GM12878 (cell line): ENCODE measurements around the gene FDPS. TPM values are rescaled to one million over a fixed set of nuclear protein-coding genes. Genes with fewer than 3 reads are reported as not detected.

Source experiments
- ATAC-seq: fragments of 200-7000 bp; cut with Tn5 transposase; 3 replicates; pipeline ENCODE4 v1.9.1; 2020; ENCODE audit warnings: mild to moderate bottlenecking, moderate library complexity
- BruUV-seq: library from RNA; stranded (reverse); fragments of 400-500 nt; replicated peaks from 2 replicates; lab custom pipeline; 2021; lab: Mats Ljungman, UMichigan
- CTCF ChIA-PET: fragments of 300-600 bp; sonication (Branson Sonifier 250); formaldehyde crosslinking; extraction: SDS; loops from one replicate; lab custom pipeline; 2021; ENCODE audit warnings: inconsistent platforms; lab: Yijun Ruan, JAX
- POLR2A ChIA-PET: fragments of 350-600 bp; formaldehyde crosslinking; extraction: SDS; loops from one replicate; lab custom pipeline; 2021; ENCODE audit warnings: inconsistent platforms; lab: Charles Lee
- RAD21 ChIA-PET: fragments of 300-600 bp; sonication (Branson Sonifier 250); formaldehyde crosslinking; loops from one replicate; lab custom pipeline; 2023; ENCODE audit warnings: antibody characterized with exemption; ENCODE audit not compliant: unreplicated experiment; lab: Charles Lee
- SMC1A ChIA-PET: fragments of 300-600 bp; sonication (Branson Sonifier 250); formaldehyde crosslinking; loops from one replicate; lab custom pipeline; 2023; ENCODE audit not compliant: unreplicated experiment, uncharacterized antibody; lab: Charles Lee
- DNase-seq: peaks from one replicate; pipeline ENCODE4 v3.0.0-alpha.2; 2011; ENCODE audit warnings: low read depth, low spot score
- FAIRE-seq: peaks from 3 replicates; lab custom pipeline; 2011; peaks lifted over from hg19 to GRCh38; lab: Jason Lieb, UNC
- H2AFZ ChIP-seq: 2 replicates; pipeline ENCODE4 v1.6.0; 2011; ENCODE audit warnings: low read depth, low read length, control low read depth; ENCODE audit not compliant: control insufficient read depth
- H3K27ac ChIP-seq: 2 replicates; pipeline ENCODE4 v1.5.1; 2011; ENCODE audit warnings: control low read depth; ENCODE audit not compliant: control insufficient read depth, insufficient read depth
- H3K27me3 ChIP-seq, 2 experiments: replicated peaks in 1 of 2; 2 replicates each; pipeline versions ENCODE4 v1.6.0 to v1.6.1; 2011; ENCODE audit warnings: low read length in 1 of 2; ENCODE audit not compliant: control insufficient read depth in 2 of 2, insufficient read depth in 2 of 2
- H3K36me3 ChIP-seq, 2 experiments: 2 replicates each; pipeline ENCODE4 v1.5.1; 2011; ENCODE audit warnings: low read length in 1 of 2; ENCODE audit not compliant: control insufficient read depth in 2 of 2, insufficient read depth in 2 of 2
- H3K4me1 ChIP-seq: 2 replicates; pipeline ENCODE4 v1.6.1; 2011; ENCODE audit warnings: mild to moderate bottlenecking, low read length, moderate library complexity, mixed read lengths; ENCODE audit not compliant: control insufficient read depth, insufficient read depth
- H3K4me2 ChIP-seq: 2 replicates; pipeline ENCODE4 v1.6.0; 2011; ENCODE audit warnings: control low read depth; ENCODE audit not compliant: control insufficient read depth, insufficient read depth
- H3K4me3 ChIP-seq: fragments of 200-600 bp; sonication (generic); 2 replicates; pipeline ENCODE4 v1.5.1; 2016
- H3K79me2 ChIP-seq: 2 replicates; pipeline ENCODE4 v1.6.0; 2011; ENCODE audit warnings: low read length; ENCODE audit not compliant: control insufficient read depth, insufficient read depth
- H3K9ac ChIP-seq: 2 replicates; pipeline ENCODE4 v1.8.0; 2011; ENCODE audit warnings: low read length, control low read depth, mixed read lengths; ENCODE audit not compliant: control insufficient read depth, insufficient read depth
- H3K9me3 ChIP-seq: replicated peaks from 3 replicates; pipeline ENCODE4 v1.5.1; 2011; ENCODE audit warnings: mild to moderate bottlenecking, low read length; ENCODE audit not compliant: control insufficient read depth, insufficient read depth
- H4K20me1 ChIP-seq: 2 replicates; pipeline ENCODE4 v1.6.0; 2011; ENCODE audit not compliant: control insufficient read depth, insufficient read depth
- BMI1 ChIP-seq: fragments of 450-650 bp; IDR thresholded peaks from 2 replicates; pipeline ENCODE4 v1.6.1; 2016; ENCODE audit warnings: mild to moderate bottlenecking, moderate library complexity, borderline replicate concordance
- BRCA1 ChIP-seq: IDR thresholded peaks from 2 replicates; pipeline ENCODE4 v1.6.1; 2011; ENCODE audit warnings: low read depth, low read length, improper control_type of control experiment
- ESRRA ChIP-seq: IDR thresholded peaks from 2 replicates; pipeline ENCODE4 v1.6.1; 2012; ENCODE audit warnings: mild to moderate bottlenecking, low read length, improper control_type of control experiment
- WGBS: methylation state at CpG from one replicate; pipeline ENCODE4 v1.1.6; 2016; ENCODE audit warnings: low lambda C conversion rate; ENCODE audit not compliant: insufficient replicate concordance, insufficient coverage; ENCODE audit errors: missing lambda C conversion rate; 5-methylcytosine and 5-hydroxymethylcytosine counted together
- in situ Hi-C: fragments of 300-500 bp; cut with MboI; formaldehyde crosslinking; loops from 9 replicates; pipeline ENCODE4 v1.14.3; 2018; ENCODE audit warnings: mixed read lengths
- intact Hi-C: fragments of 100-400 bp; cut with micrococcal nuclease; formaldehyde crosslinking; loops from one replicate; pipeline ENCODE4 v1.14.2; 2022; ENCODE audit not compliant: unreplicated experiment
- polyA plus RNA-seq, 11 experiments: library from polyadenylated mRNA; depleted of rRNA in 4 of 11; unstranded in 6 of 11; stranded (reverse) in 5 of 11; fragments of >200 nt; fragmentation: Nextera tagmentation in 4 of 11; fragmentation: Illumina TruSeq in 1 of 11; extraction: Ambion mirVana in 4 of 11; extraction: Trizol in 1 of 11; gene quantifications; 1 replicate in 1 of 11; 2 replicates in 10 of 11; pipeline versions ENCODE4 v1.2.1 to v1.2.3, GENCODE V29; 2011 to 2016; ENCODE audit warnings: inconsistent platforms in 2 of 11, missing spikeins in 2 of 11, low read depth in 1 of 11
- total RNA-seq, 4 experiments: library from RNA; depleted of rRNA in 3 of 4; stranded (reverse); fragments of >200 nt in 3 of 4; fragmentation: Illumina TruSeq in 1 of 4; extraction: Trizol in 1 of 4; gene quantifications; 2 replicates each; pipeline versions ENCODE4 v1.2.1 to v1.2.3, GENCODE V29; 2013 to 2021
- TF ChIP-seq, protein P1 (sequence below): fragments of 450-650 bp; formaldehyde crosslinking; IDR thresholded peaks from 2 replicates; pipeline ENCODE4 v1.4.0; 2020; ENCODE audit warnings: mild to moderate bottlenecking, moderate library complexity
- TF ChIP-seq, protein P2 (sequence below): fragments of 450-650 bp; IDR thresholded peaks from 2 replicates; pipeline ENCODE4 v1.6.1; 2017; ENCODE audit warnings: antibody characterized with exemption, mild to moderate bottlenecking, moderate library complexity

The FDPS gene
- total and polyA plus RNA-seq, 10 of the 15 experiments (the other 5 are each of a cell fraction or from before 2014, with no cell fraction given), result 405 to 1,156 (median 487) TPM

DNA sequence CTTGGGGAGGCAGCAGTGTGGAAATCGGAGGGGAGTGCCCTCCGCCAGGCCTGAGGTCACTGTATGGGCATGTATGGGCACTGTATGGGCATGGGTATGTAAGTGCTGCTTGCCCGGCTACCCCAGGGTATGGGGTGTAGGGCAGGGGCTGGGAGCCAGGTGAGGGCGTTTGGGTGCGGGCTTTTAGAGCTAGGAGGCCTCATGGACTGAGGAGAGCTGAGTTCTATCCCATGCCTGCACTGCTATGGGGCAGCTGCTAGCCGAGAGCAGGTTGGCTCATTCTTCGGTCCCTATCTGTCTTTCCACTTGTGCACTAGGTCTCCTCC lies 12.8 kb upstream of the FDPS start:
- intact Hi-C loops, result no loop called here
- ATAC-seq (no peak), DNase-seq (no peak)
- no peaks in the 10 kb centered on the region for H3K36me3 ChIP-seq
- BruUV-seq, result no TSS peak
- no peaks in the 10 kb centered on the region for H4K20me1 ChIP-seq
- H3K27ac ChIP-seq, result no peak overlapping the region
- no peak overlapping the region for H3K4me3 ChIP-seq
- H3K27me3 ChIP-seq, result no peaks in the 10 kb centered on the region; a peak in 1 of 4 replicates
- no peak for TF ChIP-seq BMI1
- TF ChIP-seq, protein P1, sequence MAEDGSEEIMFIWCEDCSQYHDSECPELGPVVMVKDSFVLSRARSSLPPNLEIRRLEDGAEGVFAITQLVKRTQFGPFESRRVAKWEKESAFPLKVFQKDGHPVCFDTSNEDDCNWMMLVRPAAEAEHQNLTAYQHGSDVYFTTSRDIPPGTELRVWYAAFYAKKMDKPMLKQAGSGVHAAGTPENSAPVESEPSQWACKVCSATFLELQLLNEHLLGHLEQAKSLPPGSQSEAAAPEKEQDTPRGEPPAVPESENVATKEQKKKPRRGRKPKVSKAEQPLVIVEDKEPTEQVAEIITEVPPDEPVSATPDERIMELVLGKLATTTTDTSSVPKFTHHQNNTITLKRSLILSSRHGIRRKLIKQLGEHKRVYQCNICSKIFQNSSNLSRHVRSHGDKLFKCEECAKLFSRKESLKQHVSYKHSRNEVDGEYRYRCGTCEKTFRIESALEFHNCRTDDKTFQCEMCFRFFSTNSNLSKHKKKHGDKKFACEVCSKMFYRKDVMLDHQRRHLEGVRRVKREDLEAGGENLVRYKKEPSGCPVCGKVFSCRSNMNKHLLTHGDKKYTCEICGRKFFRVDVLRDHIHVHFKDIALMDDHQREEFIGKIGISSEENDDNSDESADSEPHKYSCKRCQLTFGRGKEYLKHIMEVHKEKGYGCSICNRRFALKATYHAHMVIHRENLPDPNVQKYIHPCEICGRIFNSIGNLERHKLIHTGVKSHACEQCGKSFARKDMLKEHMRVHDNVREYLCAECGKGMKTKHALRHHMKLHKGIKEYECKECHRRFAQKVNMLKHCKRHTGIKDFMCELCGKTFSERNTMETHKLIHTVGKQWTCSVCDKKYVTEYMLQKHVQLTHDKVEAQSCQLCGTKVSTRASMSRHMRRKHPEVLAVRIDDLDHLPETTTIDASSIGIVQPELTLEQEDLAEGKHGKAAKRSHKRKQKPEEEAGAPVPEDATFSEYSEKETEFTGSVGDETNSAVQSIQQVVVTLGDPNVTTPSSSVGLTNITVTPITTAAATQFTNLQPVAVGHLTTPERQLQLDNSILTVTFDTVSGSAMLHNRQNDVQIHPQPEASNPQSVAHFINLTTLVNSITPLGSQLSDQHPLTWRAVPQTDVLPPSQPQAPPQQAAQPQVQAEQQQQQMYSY, result no peak
- TF ChIP-seq BRCA1, result no peak
- TF ChIP-seq, protein P2, sequence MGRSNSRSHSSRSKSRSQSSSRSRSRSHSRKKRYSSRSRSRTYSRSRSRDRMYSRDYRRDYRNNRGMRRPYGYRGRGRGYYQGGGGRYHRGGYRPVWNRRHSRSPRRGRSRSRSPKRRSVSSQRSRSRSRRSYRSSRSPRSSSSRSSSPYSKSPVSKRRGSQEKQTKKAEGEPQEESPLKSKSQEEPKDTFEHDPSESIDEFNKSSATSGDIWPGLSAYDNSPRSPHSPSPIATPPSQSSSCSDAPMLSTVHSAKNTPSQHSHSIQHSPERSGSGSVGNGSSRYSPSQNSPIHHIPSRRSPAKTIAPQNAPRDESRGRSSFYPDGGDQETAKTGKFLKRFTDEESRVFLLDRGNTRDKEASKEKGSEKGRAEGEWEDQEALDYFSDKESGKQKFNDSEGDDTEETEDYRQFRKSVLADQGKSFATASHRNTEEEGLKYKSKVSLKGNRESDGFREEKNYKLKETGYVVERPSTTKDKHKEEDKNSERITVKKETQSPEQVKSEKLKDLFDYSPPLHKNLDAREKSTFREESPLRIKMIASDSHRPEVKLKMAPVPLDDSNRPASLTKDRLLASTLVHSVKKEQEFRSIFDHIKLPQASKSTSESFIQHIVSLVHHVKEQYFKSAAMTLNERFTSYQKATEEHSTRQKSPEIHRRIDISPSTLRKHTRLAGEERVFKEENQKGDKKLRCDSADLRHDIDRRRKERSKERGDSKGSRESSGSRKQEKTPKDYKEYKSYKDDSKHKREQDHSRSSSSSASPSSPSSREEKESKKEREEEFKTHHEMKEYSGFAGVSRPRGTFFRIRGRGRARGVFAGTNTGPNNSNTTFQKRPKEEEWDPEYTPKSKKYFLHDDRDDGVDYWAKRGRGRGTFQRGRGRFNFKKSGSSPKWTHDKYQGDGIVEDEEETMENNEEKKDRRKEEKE, result no peak
- TF ChIP-seq ESRRA, result no peak
- TF ChIP-seq, all 136 proteins: peak for 0
- ChIA-PET SMC1A (no interaction called here), CTCF (no interaction called here), POLR2A (no interaction called here), RAD21 (no interaction called here)
- Histone ChIP-seq H3K4me1 (peaks cover 3% of the 10 kb centered on the region; the same call in 1 of the 2 replicates), H3K9me3 (no peaks in the 10 kb centered on the region), H3K79me2 (no peaks in the 10 kb centered on the region), H3K4me2 (no peak overlapping the region), H3K9ac (no peak overlapping the region), H2AFZ (no peak overlapping the region)
- in situ Hi-C loops, result no loop called here
- 76% methylated on average over 7 of the region's 7 CpGs for WGBS
- no peak for FAIRE-seq
